Anterior cingulate cortex (tissue), 58 donors: ENCODE results near the gene ARHGAP5.

ENCODE experiments used
- DNase-seq, 58 donors: peaks; one replicate each; lab custom pipeline; 2025; lab: John Stamatoyannopoulos, UW

The ARHGAP5 gene

GRCh38 chr14:32205984-32206383 is 128.9 kb downstream of the ARHGAP5 start:
- no peak for DNase-seq

DNA sequence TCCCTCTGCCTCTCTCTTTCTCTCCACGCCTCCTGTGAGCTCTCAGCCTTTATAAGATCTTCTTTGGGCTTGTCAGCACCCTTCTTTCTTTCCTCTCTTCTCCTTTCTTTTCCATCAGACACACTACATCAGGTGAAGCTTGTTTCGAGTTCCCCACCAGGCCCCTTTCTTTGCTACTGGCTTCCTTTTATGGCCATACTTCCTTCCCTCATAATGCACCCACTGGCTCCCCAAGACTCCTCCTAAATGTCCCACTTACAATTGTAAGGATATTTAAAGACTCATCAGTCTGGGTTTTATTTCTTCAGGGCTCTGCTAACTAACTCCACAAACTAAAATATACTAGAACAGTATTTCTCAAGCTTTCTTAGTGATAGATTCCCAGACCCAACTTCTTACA is 129.4 kb downstream of the ARHGAP5 start:
- no peak for DNase-seq

- DNase-seq = no peak
Measured at GRCh38 chr14:32208490-32208889, 131.4 kb downstream of the ARHGAP5 start.
